Activated naive CD4-positive, alpha-beta T cell (primary cell): ENCODE results near the gene RAI1.
"Not testable (repeated sequence)": the region's sequence is repeated elsewhere in the genome, so short reads cannot be mapped to it uniquely, and the experiment has no call there.

Experiments
- DNase-seq, 4 experiments: peaks; one replicate each; lab custom pipeline; 2025; lab: John Stamatoyannopoulos, UW

The RAI1 gene

DNA sequence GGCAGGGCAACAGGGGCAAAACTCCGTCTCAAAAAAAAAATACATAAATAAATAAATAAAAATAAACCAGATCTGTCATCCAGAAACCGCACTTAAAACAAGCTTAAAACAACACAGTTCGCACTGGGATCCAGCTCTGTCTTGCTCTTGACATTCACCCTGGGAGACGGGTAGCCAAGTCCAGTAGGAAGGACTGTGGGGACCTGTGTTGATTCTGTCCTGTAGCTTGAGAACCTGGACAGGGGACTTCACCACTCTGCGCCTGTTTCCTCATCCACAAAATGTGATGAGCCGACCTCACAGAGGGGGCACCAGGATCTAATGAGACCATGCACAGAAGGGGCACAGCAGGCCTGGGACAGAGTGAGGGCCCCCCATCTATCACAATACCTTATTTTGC lies 1.5 kb upstream of the RAI1 start:
- no peak for DNase-seq

DNA sequence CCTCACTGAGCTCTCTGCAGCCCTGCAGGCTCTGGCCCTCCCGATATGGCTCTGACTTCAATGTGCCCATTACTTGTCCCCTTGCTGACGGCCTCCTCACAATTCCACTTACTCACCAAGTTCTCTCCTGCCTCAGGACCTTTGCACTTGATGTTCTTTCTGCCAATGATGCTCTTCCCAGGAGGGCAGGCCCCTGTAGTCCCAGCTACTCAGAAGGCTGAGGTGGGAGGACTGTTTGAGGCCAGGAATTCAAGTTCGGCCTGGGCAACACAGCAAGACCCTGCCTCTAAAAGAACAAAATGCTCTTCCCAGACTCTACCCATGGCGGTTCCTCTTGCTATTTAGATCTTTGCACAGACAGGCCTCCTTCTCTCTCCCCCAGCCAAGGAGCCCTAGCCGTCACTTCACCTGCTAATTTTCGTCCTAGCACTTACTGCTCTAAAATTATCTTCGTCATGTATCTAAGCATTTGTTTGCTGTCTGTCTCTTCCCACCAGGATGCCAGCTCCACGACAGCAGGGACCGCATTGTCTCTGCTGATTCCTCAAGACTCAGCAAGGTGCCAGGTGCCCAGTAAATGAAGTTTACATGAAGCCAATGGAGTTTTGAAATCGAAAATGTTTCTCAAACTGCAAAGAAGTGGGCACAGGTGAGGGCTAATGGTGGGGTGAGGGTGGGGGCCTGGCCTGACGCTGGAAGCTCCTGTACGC lies 626 bp upstream of the RAI1 start:
- DNase-seq = no peak

DNA sequence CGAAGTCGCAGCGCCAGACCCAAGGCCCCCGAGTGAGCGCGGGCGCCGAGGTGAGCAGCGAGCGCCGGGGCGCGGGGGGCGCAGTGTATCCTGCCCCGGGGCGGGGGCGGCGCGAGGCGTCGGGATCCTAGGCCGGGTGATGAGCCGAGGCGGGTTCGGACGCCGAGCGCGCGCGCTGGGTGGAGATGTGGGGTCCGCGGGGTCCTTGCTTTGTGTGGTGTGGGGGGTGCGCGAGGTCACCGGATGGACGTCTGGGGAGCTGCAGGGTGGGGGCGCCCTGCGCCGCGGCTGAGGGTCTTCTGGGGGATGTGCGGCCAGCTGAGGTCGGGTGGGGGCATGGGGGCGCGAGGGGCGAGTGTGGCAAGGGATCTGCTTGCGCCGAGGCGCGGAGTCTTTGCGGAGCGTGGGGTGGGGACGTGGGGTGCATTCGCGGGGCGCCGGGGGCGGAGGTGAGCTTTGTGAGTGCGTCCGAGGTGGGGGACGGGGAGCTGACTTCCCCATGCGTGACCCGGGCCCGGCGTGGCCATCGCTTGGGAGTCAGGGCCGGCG lies 560 bp downstream of the RAI1 start:
- DNase-seq = peak in 1 of 4 experiments; percentile 29

GRCh38 chr17:17682293-17682736 lies 1.1 kb downstream of the RAI1 start:
- DNase-seq = peak in 1 of 4 experiments; percentile 40

DNA sequence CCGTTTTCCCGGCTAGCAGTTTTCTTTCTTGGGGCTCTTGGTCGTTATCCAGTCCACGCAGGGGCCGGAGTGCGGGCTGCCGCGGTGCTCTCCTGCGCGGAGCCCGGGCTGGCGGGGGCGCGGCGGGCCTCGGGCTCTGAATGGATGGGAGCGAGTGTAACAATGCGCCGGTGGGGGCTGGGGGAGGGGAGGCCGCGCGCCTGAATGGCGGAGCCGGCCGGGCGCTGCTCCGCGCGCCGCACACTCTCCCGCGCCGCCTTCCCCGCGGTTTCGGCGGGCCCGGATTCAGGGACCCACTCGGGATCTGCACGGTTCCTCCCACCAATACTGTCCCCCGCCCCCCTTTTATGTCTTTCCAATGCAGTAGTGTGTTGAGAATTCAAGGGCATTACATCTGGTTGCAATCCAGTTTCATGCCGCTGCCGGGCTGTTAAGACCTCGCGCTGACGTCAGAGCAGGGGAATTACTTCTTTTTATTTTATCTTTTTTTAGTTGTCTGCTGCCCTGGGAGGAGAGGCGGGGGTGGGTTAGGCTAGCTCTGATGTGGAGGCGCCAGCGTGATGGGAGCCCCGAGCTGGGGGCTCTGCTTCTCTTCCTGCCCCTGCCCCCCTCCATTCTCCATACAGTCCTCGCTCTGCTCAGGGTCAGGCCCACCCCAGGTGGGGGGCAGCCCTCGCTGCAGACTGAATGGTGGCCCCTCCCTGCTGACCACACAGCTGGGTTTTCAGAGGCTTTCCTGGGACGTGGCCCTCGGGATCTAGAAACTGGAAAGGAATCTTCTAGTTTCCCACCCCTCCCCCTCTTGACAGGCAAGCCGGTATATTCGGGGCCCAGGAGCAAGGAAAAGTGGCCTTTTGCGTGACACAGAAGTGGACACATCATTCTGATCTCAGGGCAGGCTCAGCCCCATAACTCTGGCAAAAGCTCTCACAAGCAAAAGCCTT lies 1.8 kb downstream of the RAI1 start:
- DNase-seq = peak in 3 of 4 experiments; percentile 19 to 59 (median 20)

- no peak for DNase-seq
Observed at GRCh38 chr17:17683710-17684365, 2.6 kb downstream of the RAI1 start.

GRCh38 chr17:17684906-17685774 lies 3.9 kb downstream of the RAI1 start:
- no peak for DNase-seq

GRCh38 chr17:17685775-17686291 lies 4.6 kb downstream of the RAI1 start:
- no peak for DNase-seq

DNA sequence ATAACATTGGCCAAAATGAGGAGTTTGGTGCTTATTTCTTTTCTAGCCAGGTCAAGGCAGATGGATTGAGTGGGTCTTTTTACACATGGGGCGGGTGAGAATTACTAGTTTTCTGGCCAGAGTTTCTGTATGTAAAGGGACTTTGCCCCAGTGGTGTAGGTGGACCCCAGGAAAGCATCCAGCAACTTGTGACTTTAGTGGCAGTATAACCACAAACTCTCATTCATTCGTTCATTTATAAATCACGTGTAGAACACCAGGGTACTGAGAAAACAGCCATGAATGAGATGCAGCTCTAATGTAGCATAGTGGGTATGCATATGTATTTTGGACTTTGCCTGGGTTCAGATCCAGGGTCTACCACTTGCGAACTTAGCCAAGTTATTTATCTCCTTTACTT lies 8.1 kb downstream of the RAI1 start:
- no peak for DNase-seq

- DNase-seq = not testable (repeated sequence)
Observed at GRCh38 chr17:17690233-17690632, 9.0 kb downstream of the RAI1 start.

- no peak for DNase-seq
Observed at GRCh38 chr17:17691468-17692263, 10.4 kb downstream of the RAI1 start.

- no peak for DNase-seq
Observed at GRCh38 chr17:17692353-17693252, 11.3 kb downstream of the RAI1 start.

DNA sequence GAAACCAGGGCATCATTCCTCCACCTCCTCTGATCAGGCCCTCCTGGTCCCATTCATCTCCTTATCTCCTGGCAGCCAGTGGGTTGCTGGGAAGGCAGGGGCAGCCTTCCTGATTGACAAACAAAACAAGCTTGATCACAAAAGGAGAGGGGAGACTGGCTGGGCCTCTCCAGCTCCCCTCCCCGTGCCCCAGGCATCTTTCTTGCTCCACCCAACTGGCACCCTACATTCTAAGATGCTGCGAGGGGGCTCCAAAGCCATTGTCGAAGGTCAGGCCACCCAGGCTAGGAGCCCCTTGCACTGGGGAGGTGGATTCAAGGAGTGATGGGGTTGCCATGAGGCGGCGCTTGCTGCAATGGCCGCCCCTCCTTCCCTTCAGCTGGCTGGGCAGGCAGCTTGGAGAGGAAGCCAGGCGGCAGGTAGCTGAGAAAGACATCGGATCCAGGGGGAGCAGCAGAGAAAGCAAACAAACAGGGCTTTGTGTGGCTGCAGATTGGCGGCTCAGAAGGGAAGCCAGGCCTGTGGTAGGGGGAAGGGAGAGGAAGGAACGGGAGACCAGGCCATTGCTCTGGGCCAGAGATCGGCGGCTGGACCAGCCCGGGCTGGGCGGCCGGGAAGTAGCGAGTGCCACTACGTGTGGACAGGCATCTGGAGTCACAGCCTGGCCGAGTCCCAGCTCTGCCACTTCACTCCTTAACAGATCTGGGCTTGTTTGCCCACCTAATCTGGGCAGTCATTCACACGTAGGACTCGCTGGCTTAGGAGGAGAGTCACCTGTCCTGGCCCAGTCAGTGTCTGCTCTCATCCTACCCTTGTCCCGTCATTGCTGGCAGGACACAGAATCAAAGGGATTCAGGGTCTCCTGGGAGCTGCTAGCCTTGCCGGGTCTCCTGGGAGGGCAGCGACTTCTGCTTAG lies 12.3 kb downstream of the RAI1 start:
- no peak for DNase-seq

- DNase-seq = peak in 3 of 4 experiments; percentile 27 to 64 (median 59)
Observed at GRCh38 chr17:17694169-17695081, 13.2 kb downstream of the RAI1 start.

DNA sequence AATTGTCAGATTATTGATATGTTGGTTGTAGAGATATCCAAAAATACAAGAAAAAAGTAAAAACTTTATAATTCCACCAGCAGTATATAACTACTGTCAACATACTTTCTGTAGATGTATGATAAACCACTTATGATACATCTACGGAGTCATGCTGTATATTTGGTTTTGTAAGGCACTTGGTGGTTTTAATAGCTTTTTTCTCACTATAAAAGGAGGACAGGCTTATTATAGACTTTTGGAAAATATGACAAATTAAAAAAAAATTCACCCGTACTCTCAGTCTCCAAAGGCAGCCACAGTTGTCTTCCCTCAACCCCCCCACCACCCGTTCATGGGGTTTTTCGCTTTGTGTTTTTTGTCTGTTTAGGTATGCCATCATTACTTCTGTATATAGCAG lies 14.8 kb downstream of the RAI1 start:
- no peak for DNase-seq

- no peak for DNase-seq
Observed at GRCh38 chr17:17696882-17697633, 15.8 kb downstream of the RAI1 start.
